Fibroblast of lung (primary cell): ENCODE results near the gene NPSR1.

Source experiments
- CTCF ChIP-seq, 2 donors: IDR thresholded peaks in 1 of 2; conservative IDR thresholded peaks in 1 of 2; 1 replicate in 1 of 2; 2 replicates in 1 of 2; pipeline ENCODE4 v1.5.1; 2011 to 2012; ENCODE audit warnings: low read length in 2 of 2, control low read depth in 1 of 2, inconsistent platforms in 1 of 2, low read depth in 1 of 2, mild to moderate bottlenecking in 1 of 2
- EZH2 ChIP-seq: IDR thresholded peaks from 2 replicates; pipeline ENCODE4 v1.5.1; 2012; ENCODE audit warnings: low read length, control low read depth, mild to moderate bottlenecking; ENCODE audit errors: missing control alignments

DNA sequence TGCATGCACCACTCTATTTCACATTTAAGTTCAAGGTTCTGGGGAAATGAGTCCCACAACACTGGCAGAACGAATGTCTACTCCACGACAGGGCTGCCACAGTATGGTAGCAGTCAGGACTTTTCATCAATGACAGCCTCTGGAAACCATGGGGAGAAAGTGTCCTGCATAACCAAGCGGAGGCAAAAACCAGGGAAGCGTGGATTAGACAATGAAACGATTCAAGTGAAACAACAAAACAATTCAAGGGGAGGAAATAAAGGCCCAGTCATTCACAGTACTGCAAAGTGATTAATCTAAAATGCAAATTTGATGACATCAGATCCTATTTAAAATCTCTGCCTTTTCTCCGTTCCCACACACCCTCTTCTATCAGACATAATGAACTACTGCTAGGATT lies 211.0 kb downstream of the NPSR1 start:
- TF ChIP-seq CTCF (conservative IDR thresholded peaks at IDR 0.05 in 1 of 2, IDR thresholded peaks at IDR 0.05 in 1 of 2; ENCODE audit: low read depth in 1 of 2, low read length in 2 of 2) (no peak), EZH2 (no peak)
